GM23338 (cell line): ENCODE results near the gene PDE4B. TPM values are rescaled to one million over a fixed set of nuclear protein-coding genes. Genes with fewer than 3 reads are reported as not detected.

Experiments used
- ATAC-seq: fragments of 200-7000 bp; cut with Tn5 transposase; 3 replicates; pipeline ENCODE4 v1.9.1; 2020
- DNase-seq: peaks from one replicate; pipeline ENCODE4 v3.0.0-alpha.2; 2015; ENCODE audit warnings: low spot score
- H2AFZ ChIP-seq: fragments of 200-600 bp; sonication (generic); 2 replicates; pipeline ENCODE4 v1.8.0; 2016; ENCODE audit warnings: antibody characterized with exemption, mild to moderate bottlenecking, moderate library complexity
- H3F3A ChIP-seq: fragments of 200-600 bp; sonication (generic); replicated peaks from 2 replicates; pipeline ENCODE4 v1.8.0; 2017; ENCODE audit warnings: antibody characterized with exemption, mixed run types, low read depth
- H3K27ac ChIP-seq: fragments of 200-600 bp; sonication (generic); 2 replicates; pipeline ENCODE4 v1.6.1; 2016; ENCODE audit warnings: low read depth
- H3K27me3 ChIP-seq: fragments of 200-600 bp; sonication (generic); 2 replicates; pipeline ENCODE4 v1.8.0; 2016; ENCODE audit warnings: mild to moderate bottlenecking, mixed run types, moderate library complexity; ENCODE audit not compliant: insufficient read depth
- H3K36me3 ChIP-seq: fragments of 200-600 bp; sonication (generic); 2 replicates; pipeline ENCODE4 v1.8.0; 2016; ENCODE audit warnings: mild to moderate bottlenecking; ENCODE audit not compliant: insufficient read depth
- H3K4me1 ChIP-seq: fragments of 200-600 bp; sonication (generic); 2 replicates; pipeline ENCODE4 v1.8.0; 2016; ENCODE audit warnings: mild to moderate bottlenecking, moderate library complexity; ENCODE audit not compliant: insufficient read depth
- H3K4me2 ChIP-seq: fragments of 200-600 bp; sonication (generic); 2 replicates; pipeline ENCODE4 v1.7.1; 2017; ENCODE audit warnings: mixed run types
- H3K4me3 ChIP-seq: fragments of 200-600 bp; sonication (generic); 2 replicates; pipeline ENCODE4 v1.6.1; 2016; ENCODE audit warnings: mixed run types
- H3K79me2 ChIP-seq: fragments of 200-600 bp; sonication (generic); replicated peaks from 2 replicates; pipeline ENCODE4 v1.8.0; 2017; ENCODE audit warnings: mild to moderate bottlenecking; ENCODE audit not compliant: insufficient read depth
- H3K9me2 ChIP-seq: fragments of 200-600 bp; sonication (generic); 2 replicates; pipeline ENCODE4 v1.8.0; 2017; ENCODE audit not compliant: insufficient read depth
- H4K20me1 ChIP-seq: fragments of 200-600 bp; sonication (generic); replicated peaks from 2 replicates; pipeline ENCODE4 v1.8.0; 2017; ENCODE audit warnings: mild to moderate bottlenecking; ENCODE audit not compliant: insufficient read depth
- H3K27ac Mint-ChIP-seq: 2 replicates; pipeline ENCODE4 v1.8.0; 2020; ENCODE audit warnings: inconsistent platforms, mild to moderate bottlenecking, moderate library complexity, mixed read lengths
- H3K27me3 Mint-ChIP-seq: 3 replicates; pipeline ENCODE4 v1.8.0; 2022; ENCODE audit warnings: low read depth, mild to moderate bottlenecking, moderate library complexity, mixed read lengths, inconsistent platforms; ENCODE audit not compliant: insufficient read depth, poor library complexity
- H3K36me3 Mint-ChIP-seq: 3 replicates; pipeline ENCODE4 v1.8.0; 2021; ENCODE audit warnings: low read depth, mild to moderate bottlenecking, inconsistent platforms, moderate library complexity, mixed read lengths
- H3K4me1 Mint-ChIP-seq: 3 replicates; pipeline ENCODE4 v1.8.0; 2020; ENCODE audit warnings: mild to moderate bottlenecking, inconsistent platforms, mixed read lengths
- H3K4me3 Mint-ChIP-seq: 3 replicates; pipeline ENCODE4 v1.8.0; 2021; ENCODE audit warnings: moderate library complexity, mild to moderate bottlenecking, inconsistent platforms, mixed read lengths
- H3K9me3 Mint-ChIP-seq: 3 replicates; pipeline ENCODE4 v1.8.0; 2020; ENCODE audit warnings: moderate library complexity, mild to moderate bottlenecking, inconsistent platforms, mixed read lengths
- CREB1 ChIP-seq: fragments of 250-450 bp; sonication (Bioruptor Pico); IDR thresholded peaks from 2 replicates; pipeline ENCODE4 v1.5.0; 2020; ENCODE audit warnings: low read depth, mild to moderate bottlenecking, moderate library complexity
- CTCF ChIP-seq, 2 experiments: fragments of 200-600 bp in 1 of 2; sonication (generic) in 1 of 2; conservative IDR thresholded peaks; 2 replicates each; pipeline versions ENCODE4 v1.5.1 to v1.6.1; 2016 to 2017; ENCODE audit warnings: antibody characterized with exemption in 2 of 2, low read depth in 2 of 2, mild to moderate bottlenecking in 2 of 2, moderate library complexity in 1 of 2
- EZH2 ChIP-seq: fragments of 200-600 bp; sonication (generic); IDR thresholded peaks from one replicate; pipeline ENCODE4 v1.8.0; 2017; ENCODE audit warnings: antibody characterized with exemption, mild to moderate bottlenecking, low read depth; ENCODE audit not compliant: unreplicated experiment
- EZH2phosphoT487 ChIP-seq: fragments of 200-600 bp; sonication (generic); IDR thresholded peaks from one replicate; pipeline ENCODE4 v1.8.1; 2018; ENCODE audit warnings: antibody characterized with exemption; ENCODE audit not compliant: unreplicated experiment
- JUNB ChIP-seq: IDR thresholded peaks from one replicate; pipeline ENCODE4 v1.6.1; 2016; ENCODE audit warnings: antibody characterized with exemption; ENCODE audit not compliant: unreplicated experiment
- NANOG ChIP-seq: IDR thresholded peaks from 2 replicates; pipeline ENCODE4 v1.6.1; 2016; ENCODE audit warnings: antibody characterized with exemption, borderline replicate concordance
- POLR2AphosphoS5 ChIP-seq: IDR thresholded peaks from 2 replicates; pipeline ENCODE4 v1.6.1; 2016; ENCODE audit warnings: antibody characterized with exemption, low read depth
- ZNF114 ChIP-seq: fragments of 250-450 bp; sonication (Bioruptor Pico); IDR thresholded peaks from 2 replicates; pipeline ENCODE4 v1.5.0; 2020; ENCODE audit warnings: mild to moderate bottlenecking, moderate library complexity
- ZNF462 ChIP-seq: fragments of 250-450 bp; sonication (Bioruptor Pico); IDR thresholded peaks from 2 replicates; pipeline ENCODE4 v1.5.0; 2020; ENCODE audit warnings: mild to moderate bottlenecking, moderate library complexity
- polyA plus RNA-seq: library from polyadenylated mRNA; unstranded; fragments of >200 nt; fragmentation: Nextera tagmentation; extraction: Ambion mirVana; gene quantifications from 2 replicates; pipeline ENCODE4 v1.2.1, GENCODE V29; 2016
- total RNA-seq: library from RNA; depleted of rRNA; stranded (reverse); fragments of >200 nt; shearing (Covaris generic); gene quantifications from 2 replicates; pipeline ENCODE4 v1.2.3, GENCODE V29; 2014

The PDE4B gene
- total and polyA plus RNA-seq, 2 experiments from 2014 or later, result 14.0 to 25.6 TPM

DNA sequence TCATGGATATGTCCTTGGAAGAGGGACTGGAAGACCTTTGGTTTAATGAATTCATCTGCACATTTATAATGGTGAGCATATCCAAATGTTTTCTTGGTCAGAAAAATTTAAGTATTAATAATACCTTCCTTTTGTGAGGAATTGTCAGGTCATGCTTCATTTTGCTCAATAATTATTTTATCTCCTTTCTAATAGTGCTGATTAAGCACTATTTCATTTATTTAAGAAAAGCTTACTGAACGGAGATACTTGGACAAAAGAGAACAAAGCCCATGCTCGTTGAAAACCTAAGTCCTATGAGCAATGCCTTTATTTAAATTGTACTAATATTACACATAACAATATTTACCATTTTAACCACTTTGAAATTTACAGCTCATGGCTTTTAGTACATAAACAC lies 281.5 kb downstream of the PDE4B start (continued):
- no peak for TF ChIP-seq ZNF462 (CRISPR knock-in tag)

DNA sequence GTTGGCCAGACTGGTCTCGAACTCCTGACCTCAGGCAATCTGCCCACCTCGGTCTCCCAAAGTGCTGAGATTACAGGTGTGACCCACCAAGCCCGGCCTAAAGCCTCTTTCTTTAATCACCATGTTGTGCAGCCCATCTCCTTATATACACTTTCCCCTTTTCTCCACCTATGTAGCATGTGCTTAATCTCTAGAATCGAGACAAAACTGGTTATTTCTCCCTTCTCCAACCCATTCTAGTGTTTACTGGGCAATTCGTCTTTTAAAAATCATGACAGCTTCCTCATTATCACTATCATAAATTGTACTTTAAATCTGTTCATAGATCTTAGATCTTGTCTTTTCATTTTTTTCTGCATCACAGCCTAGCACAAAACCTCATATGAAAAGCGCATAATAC lies 285.7 kb downstream of the PDE4B start:
- Histone ChIP-seq H3K36me3 (no peaks in the 10 kb centered on the region), H3K79me2 (no peaks in the 10 kb centered on the region), H3K4me3 (no peak overlapping the region), H3K27me3 (no peaks in the 10 kb centered on the region), H4K20me1 (no peaks in the 10 kb centered on the region), H3K4me1 (no peaks in the 10 kb centered on the region), H3K9me2 (no peaks in the 10 kb centered on the region), H3K27ac (no peak overlapping the region), H3F3A (no peaks in the 10 kb centered on the region), H3K4me2 (no peak overlapping the region), H2AFZ (no peak overlapping the region)
- Mint-ChIP-seq H3K36me3 (no peaks in the 10 kb centered on the region), H3K27me3 (no peaks in the 10 kb centered on the region), H3K27ac (no peak overlapping the region), H3K4me3 (no peak overlapping the region), H3K9me3 (no peaks in the 10 kb centered on the region), H3K4me1 (peaks cover 7% of the 10 kb centered on the region; the same call in 2 of the 3 replicates)
- no peak for ATAC-seq
- no peak for DNase-seq
- no peak for TF ChIP-seq NANOG
- TF ChIP-seq ZNF462 (CRISPR knock-in tag), result no peak
- TF ChIP-seq EZH2phosphoT487, result no peak
- no peak for TF ChIP-seq JUNB
- no peak for TF ChIP-seq EZH2
- TF ChIP-seq ZNF114, result no peak
- TF ChIP-seq CTCF (conservative IDR thresholded peaks at IDR 0.05; ENCODE audit: low read depth in 2 of 2), result no peak
- TF ChIP-seq CREB1 (CRISPR knock-in tag), result no peak
- TF ChIP-seq POLR2AphosphoS5, result no peak
